ENCODE results near the gene HDAC8. TPM values are rescaled to one million over a fixed set of nuclear protein-coding genes. Genes with fewer than 3 reads are reported as not detected.
"Not testable (repeated sequence)": the region's sequence is repeated elsewhere in the genome, so short reads cannot be mapped to it uniquely, and the experiment has no call there.

The HDAC8 gene
- total and polyA plus RNA-seq, 8 donors: 28.7 to 49.5 (median 39.6) TPM

GRCh38 chrX:72330131-72330530 is 242.5 kb downstream of the HDAC8 start:
- no peak overlapping the region for H3K4me3 ChIP-seq
- no peak overlapping the region for H3K27ac ChIP-seq
- H3K4me1 ChIP-seq: no peaks in the 10 kb centered on the region
- ATAC-seq (no peak), DNase-seq (no peak)
- intact Hi-C loops (cut with DNase I): no loop called here
- no peak for TF ChIP-seq CTCF (IDR thresholded peaks at IDR 0.05)
- no peaks in the 10 kb centered on the region for H3K36me3 ChIP-seq
- no peaks in the 10 kb centered on the region for H3K27me3 ChIP-seq
- no peaks in the 10 kb centered on the region for H3K9me3 ChIP-seq

GRCh38 chrX:72326605-72327300 is 245.9 kb downstream of the HDAC8 start:
- TF ChIP-seq CTCF (IDR thresholded peaks at IDR 0.05): no peak
- Histone ChIP-seq H3K4me1 (no peaks in the 10 kb centered on the region), H3K36me3 (no peaks in the 10 kb centered on the region), H3K9me3 (no peaks in the 10 kb centered on the region), H3K4me3 (no peak overlapping the region), H3K27ac (no peak overlapping the region), H3K27me3 (no peaks in the 10 kb centered on the region)
- intact Hi-C loops (cut with DNase I): no loop called here
- no peak for DNase-seq
- ATAC-seq: no peak

GRCh38 chrX:72319651-72320050 is 253.0 kb downstream of the HDAC8 start:
- ATAC-seq; H3K9me3 ChIP-seq; intact Hi-C loops (cut with DNase I); H3K27ac ChIP-seq; H3K36me3 ChIP-seq; DNase-seq; H3K4me3 ChIP-seq; H3K27me3 ChIP-seq; H3K4me1 ChIP-seq: not testable (repeated sequence)

GRCh38 chrX:72317139-72317538 is 255.5 kb downstream of the HDAC8 start:
- H3K9me3 ChIP-seq: no peaks in the 10 kb centered on the region
- no peak for TF ChIP-seq CTCF (IDR thresholded peaks at IDR 0.05)
- H3K4me3 ChIP-seq: no peak overlapping the region
- DNase-seq (no peak), ATAC-seq (no peak)
- intact Hi-C loops (cut with DNase I): no loop called here
- H3K36me3 ChIP-seq: no peaks in the 10 kb centered on the region
- no peaks in the 10 kb centered on the region for H3K4me1 ChIP-seq
- H3K27ac ChIP-seq: no peak overlapping the region
- H3K27me3 ChIP-seq: no peaks in the 10 kb centered on the region

- intact Hi-C loops (cut with DNase I): no loop called here
- Histone ChIP-seq H3K27ac (no peak overlapping the region), H3K27me3 (peaks cover 0 to 1% of the 10 kb centered on the region in 2 donors), H3K4me1 (no peaks in the 10 kb centered on the region), H3K9me3 (no peaks in the 10 kb centered on the region), H3K36me3 (no peaks in the 10 kb centered on the region), H3K4me3 (no peak overlapping the region)
- DNase-seq (no peak), ATAC-seq (no peak)
- TF ChIP-seq CTCF (IDR thresholded peaks at IDR 0.05): no peak
Measured at GRCh38 chrX:72316408-72317110, 256.1 kb downstream of the HDAC8 start.

Measured in left lung (tissue), 10 donors.